HG03280 (cell line): ENCODE results near the gene ARRDC2.
"Not testable (repeated sequence)": the region's sequence is repeated elsewhere in the genome, so short reads cannot be mapped to it uniquely, and the experiment has no call there.

ENCODE experiments used
- ATAC-seq: cut with Tn5 transposase; IDR thresholded peaks from one replicate; pipeline ENCODE4 v1.9.1; 2021; ENCODE audit warnings: mild to moderate bottlenecking, moderate library complexity; ENCODE audit not compliant: unreplicated experiment

ARRDC2 gene

GRCh38 chr19:18007917-18008673 lies at the start of gene ARRDC2:
Gene ARRDC2 (plus strand): TSS chr19:18008170. CDS start chr19:18008311, 141 bp downstream.
- ATAC-seq, result peak; percentile 54

DNA sequence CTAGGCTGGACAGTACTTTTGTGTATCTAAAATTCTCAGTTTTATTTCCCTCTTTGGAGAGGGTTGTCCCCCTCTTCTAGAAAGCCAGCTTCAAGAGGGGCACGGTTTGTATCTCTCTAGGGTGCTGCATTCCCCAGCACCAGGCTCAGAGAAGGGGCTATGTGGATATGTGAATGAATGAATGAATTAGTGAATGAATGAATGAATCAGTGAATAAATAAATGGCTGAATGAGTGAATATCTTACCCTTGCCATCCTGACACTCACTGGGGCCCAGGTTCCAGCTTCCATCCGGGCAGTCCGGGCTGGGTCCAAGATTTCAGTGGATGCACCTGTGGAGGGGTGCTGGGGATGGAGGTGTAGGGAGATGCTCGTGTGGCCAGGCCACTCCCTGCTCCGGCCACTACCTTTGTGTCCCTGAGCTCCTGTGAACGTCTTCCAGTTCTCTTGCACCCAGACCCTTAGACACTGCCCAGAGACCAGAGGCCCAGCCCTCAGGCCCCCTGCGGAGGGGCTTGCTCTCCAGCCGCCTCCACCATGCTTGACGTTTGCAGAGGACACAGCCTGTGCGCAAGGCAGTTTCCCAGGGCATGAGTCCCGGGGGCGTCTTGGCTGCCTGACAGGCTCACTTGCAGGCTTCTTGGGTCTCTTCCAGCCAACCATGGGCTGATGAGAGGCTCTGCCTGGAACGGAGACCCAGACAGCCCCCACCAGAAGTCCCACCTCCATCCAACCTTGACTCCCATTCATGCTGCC lies 43.9 kb upstream of the ARRDC2 start:
- no peak for ATAC-seq

GRCh38 chr19:17965370-17966128 lies 42.4 kb upstream of the ARRDC2 start:
- no peak for ATAC-seq

- ATAC-seq, result no peak
Observed at GRCh38 chr19:17966129-17966483, 41.9 kb upstream of the ARRDC2 start.

GRCh38 chr19:17966550-17967256 lies 41.3 kb upstream of the ARRDC2 start, which contains the start of gene KCNN1:
Gene KCNN1 (plus strand): TSS chr19:17967107. CDS start chr19:17973889, 6,782 bp downstream.
- no peak for ATAC-seq

DNA sequence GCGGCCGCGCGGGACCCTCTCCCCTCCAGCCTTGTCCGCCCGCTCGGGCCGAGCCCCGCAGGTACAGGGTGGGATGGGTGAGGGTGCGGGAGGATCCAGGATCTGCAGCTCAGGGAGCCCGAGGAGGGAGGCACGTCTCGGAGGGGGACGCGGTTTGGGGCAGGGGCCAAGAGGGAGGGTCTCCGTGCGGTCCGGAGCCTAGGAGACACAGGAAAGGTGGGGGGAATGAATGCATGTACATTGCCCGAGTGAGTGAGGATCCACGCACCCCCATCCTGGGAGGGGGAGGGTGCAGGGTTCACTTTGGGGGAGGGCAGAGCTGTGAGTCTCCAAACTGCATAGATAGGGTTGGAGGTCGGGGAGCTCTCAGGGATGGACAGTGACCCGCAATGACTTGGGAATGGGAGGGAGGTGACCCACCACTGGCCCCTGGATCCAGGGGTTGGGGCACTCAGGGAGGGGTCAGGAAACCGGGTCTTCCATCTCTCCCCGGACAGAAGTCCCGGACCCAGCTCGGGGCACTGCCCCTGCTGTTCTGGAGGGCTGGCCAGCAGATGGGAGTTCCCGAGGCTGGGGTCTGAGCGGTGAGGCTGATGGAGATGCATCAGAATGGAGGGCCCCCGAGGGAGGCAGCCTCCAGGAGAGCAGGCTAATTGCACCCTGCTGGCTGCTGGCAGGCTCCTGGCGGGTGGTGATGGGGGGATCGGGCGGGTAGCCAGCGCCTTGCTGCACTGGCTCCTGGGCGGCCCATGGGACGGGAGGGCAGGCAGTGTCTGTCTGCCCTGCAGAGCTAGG lies 40.5 kb upstream of the ARRDC2 start:
- no peak for ATAC-seq

DNA sequence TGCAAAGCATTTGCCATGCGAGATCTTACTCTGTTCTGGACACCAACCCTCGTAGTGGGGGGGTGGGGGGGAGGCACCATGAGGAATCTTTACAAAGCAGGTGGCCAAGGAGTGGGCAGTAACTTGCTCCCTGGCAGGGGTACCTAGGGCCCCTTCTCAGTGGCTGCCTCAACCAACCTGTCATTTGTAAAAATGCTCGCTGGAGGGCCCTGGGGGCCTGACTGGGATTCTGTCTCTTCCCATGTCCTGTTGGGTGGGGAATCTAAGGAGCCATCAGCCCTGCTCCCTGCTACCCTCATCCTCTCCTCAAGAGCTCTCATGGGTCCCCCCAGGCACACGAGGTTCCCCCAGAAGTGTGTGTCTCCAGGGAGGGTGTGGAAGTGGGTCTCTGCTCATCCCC lies 39.6 kb upstream of the ARRDC2 start:
- ATAC-seq, result no peak

DNA sequence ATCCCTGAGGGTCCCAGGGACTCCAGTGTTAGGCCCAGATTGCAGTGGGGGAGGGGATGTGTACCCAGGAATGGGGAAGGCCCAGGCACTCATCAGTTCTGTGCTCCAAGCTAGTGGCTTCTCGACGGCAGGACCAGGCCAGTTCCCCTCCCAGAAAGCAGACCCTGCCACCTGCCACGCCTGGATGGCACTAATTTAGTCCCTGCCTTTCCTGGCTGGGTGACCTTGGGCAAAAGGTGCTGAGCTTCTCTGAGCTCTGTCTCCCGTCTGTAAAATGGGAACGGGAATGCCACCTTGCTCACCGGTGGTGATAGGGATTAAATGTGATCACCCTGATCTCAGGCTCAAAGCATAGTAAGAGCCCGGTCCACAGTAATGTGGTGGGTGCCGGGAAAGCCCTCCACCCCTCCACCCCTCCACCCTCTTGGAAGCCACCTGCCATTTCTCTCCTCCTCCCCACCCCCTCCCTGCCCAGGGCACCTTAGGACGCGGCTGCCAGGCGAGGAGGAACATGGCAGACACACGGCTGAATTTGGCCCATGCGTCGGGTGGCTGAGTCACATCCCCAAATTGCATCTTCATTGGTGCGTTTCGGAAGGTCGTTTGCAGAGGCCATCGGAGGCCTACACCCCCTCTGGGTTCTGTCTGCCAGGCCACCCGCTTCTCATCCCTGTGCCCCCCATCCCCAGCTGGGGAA lies 38.7 kb upstream of the ARRDC2 start:
- ATAC-seq, result no peak

DNA sequence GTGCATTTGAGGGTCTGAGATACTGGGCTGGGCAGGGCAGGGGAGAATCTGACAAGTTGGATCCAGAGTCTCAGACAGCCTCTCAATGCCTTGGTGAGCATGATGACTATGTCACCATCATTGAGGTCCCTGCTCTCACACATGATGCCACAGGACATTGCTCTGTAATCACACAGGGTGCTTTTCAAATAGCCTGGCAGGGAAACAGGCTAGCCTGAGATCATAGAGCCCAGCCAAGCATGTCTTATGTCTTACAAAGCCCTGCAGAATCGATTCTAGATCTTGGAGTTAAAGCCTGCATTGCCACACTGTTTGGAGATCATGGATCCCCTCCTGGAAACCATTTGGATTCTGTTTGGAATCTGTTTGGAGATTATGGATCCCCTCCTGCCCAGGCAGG lies 35.7 kb upstream of the ARRDC2 start:
- ATAC-seq, result no peak

- ATAC-seq, result no peak
Observed at GRCh38 chr19:17973759-17974158, 34.2 kb upstream of the ARRDC2 start.

GRCh38 chr19:17974551-17974950 lies 33.4 kb upstream of the ARRDC2 start:
- ATAC-seq, result no peak

DNA sequence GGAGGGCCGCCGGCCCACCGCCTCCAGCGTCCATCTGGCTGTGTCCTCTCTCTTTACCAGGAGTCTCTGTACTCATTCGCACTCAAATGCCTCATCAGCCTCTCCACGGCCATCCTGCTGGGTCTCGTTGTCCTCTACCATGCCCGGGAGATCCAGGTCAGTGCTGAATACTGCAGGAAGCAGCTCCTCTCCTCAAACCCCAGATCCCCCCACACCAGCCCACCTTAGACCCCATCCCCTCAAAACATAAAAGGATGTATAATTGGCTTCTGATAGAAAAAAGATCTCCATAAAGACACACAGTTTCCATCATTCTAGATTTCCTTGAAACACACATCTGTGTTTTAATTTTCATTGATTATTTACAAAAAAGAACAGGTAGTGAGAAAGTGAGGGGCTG lies 32.9 kb upstream of the ARRDC2 start:
- no peak for ATAC-seq

GRCh38 chr19:17977021-17977420 lies 30.9 kb upstream of the ARRDC2 start:
- ATAC-seq, result no peak

GRCh38 chr19:17977488-17977887 lies 30.5 kb upstream of the ARRDC2 start:
- no peak for ATAC-seq

DNA sequence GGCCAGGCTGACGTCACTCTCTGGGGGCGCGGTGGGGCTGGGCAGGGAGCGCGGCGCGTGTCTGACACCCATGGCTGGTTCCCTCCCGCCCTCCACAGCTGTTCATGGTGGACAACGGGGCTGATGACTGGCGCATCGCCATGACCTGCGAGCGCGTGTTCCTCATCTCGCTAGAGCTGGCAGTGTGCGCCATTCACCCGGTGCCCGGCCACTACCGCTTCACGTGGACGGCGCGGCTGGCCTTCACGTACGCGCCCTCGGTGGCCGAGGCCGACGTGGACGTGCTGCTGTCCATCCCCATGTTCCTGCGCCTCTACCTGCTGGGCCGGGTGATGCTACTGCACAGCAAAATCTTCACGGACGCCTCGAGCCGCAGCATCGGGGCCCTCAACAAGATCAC lies 26.4 kb upstream of the ARRDC2 start:
- ATAC-seq, result no peak

DNA sequence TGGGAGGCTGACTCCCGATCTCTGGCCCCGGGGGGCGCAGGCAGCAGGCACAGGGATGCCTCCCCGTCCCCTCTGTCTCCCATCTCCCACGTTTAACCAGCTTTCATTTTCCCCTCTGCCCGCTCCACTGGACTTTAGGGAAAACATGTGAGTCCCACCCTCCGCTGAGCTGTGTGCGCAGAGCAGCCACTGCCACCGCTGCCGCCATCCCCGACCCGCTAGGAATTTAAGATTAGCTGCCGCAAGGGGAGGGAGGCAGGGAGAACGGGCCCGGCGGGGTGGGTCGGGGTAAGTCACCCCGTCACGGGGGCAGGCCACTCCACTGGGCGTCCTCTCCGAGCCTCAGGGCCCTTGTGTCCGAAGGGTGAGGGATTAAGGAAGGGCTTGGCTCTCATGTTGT lies 25.5 kb upstream of the ARRDC2 start:
- ATAC-seq, result no peak

DNA sequence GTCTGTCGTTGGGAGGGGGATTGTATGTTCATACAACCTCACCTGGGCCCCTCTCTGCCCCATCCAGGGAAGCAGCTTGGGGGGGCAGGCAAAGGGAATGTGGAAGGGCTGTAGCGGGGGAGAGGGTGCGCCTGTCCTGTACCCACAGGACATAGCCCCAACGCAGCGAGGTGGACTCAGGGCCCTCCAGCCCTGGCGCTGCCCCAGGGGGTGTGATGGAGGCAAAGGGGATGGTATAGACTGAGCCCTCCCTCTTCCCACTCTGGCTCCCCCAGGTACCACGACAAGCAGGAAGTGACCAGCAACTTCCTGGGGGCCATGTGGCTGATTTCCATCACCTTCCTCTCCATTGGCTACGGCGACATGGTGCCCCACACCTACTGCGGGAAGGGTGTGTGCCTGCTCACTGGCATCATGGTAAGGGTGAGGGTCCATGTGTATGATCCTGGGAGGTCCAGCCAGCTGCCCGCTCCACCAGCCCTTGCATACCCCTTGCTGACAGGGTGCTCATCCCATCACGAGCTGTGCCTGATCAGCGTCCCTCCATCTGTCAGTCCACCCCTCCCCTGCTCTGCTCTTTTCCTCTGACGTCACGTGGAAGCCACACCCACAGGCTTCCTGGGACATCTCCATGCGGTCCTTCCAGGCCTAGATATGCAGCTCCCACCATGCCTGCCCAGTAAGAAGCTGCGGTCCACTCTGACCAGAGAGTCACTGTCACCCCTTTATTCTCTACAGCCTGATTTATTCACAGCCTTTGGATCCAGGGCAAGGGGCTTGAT lies 22.7 kb upstream of the ARRDC2 start:
- ATAC-seq, result no peak

GRCh38 chr19:17986569-17986968 lies 21.4 kb upstream of the ARRDC2 start:
- not testable (repeated sequence) for ATAC-seq

DNA sequence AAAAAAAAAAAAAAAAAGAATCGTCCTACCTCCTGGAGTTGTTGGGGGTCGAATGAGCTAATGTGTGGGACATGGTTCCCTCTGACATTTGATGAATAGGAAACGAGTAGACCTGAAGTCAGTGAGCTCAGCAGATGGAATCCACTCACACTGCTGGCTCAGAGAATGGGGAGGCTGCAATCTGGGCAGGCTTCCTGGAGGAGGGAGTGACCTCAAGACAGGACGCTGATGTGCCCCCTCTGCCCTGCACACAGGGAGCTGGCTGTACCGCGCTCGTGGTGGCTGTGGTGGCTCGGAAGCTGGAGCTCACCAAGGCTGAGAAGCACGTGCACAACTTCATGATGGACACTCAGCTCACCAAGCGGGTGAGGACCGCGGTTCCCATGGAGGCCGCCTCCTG lies 19.8 kb upstream of the ARRDC2 start:
- ATAC-seq, result no peak
